OCI-LY1 (cell line): ENCODE measurements around the gene ALDH3B1.

Experiments used
- H2AFZ ChIP-seq: fragments of 200-600 bp; sonication (generic), shearing (Covaris generic); 2 replicates; pipeline ENCODE4 v1.6.0; 2014; ENCODE audit warnings: antibody characterized with exemption, mild to moderate bottlenecking, low read length
- H3F3A ChIP-seq: fragments of 200-600 bp; sonication (generic), shearing (Covaris generic); 2 replicates; pipeline ENCODE4 v1.6.0; 2014; ENCODE audit warnings: mild to moderate bottlenecking, antibody characterized with exemption, low read length, moderate library complexity; ENCODE audit not compliant: insufficient read depth
- H3K27ac ChIP-seq: fragments of 200-600 bp; sonication (generic); 2 replicates; pipeline ENCODE4 v1.5.1; 2014; ENCODE audit warnings: low read length, mixed run types, mild to moderate bottlenecking, low read depth; ENCODE audit not compliant: poor library complexity, severe bottlenecking
- H3K27me3 ChIP-seq: fragments of 200-600 bp; sonication (generic); 2 replicates; pipeline ENCODE4 v1.6.0; 2014; ENCODE audit warnings: antibody characterized with exemption, mild to moderate bottlenecking, low read length, moderate library complexity; ENCODE audit not compliant: insufficient read depth
- H3K36me3 ChIP-seq: fragments of 200-600 bp; sonication (generic); 2 replicates; pipeline ENCODE4 v1.6.1; 2014; ENCODE audit warnings: mild to moderate bottlenecking, antibody characterized with exemption, low read length, moderate library complexity, mixed read lengths; ENCODE audit not compliant: insufficient read depth
- H3K4me1 ChIP-seq: fragments of 200-600 bp; sonication (generic); 2 replicates; pipeline ENCODE4 v1.5.1; 2014; ENCODE audit warnings: mild to moderate bottlenecking, low read length, moderate library complexity; ENCODE audit not compliant: insufficient read depth, severe bottlenecking
- H3K4me2 ChIP-seq: fragments of 200-600 bp; sonication (generic), shearing (Covaris generic); 2 replicates; pipeline ENCODE4 v1.6.1; 2014; ENCODE audit warnings: low read length
- H3K4me3 ChIP-seq: fragments of 200-600 bp; sonication (generic); 2 replicates; pipeline ENCODE4 v1.5.1; 2014; ENCODE audit warnings: low read length, low read depth, mild to moderate bottlenecking, mixed read lengths; ENCODE audit not compliant: poor library complexity, severe bottlenecking
- H3K79me2 ChIP-seq: fragments of 200-600 bp; shearing (Covaris generic); 2 replicates; pipeline ENCODE4 v1.6.1; 2016; ENCODE audit warnings: mixed run types, low read length, mixed read lengths; ENCODE audit not compliant: insufficient read depth
- H3K9ac ChIP-seq: fragments of 200-600 bp; sonication (generic), shearing (Covaris generic); 2 replicates; pipeline ENCODE4 v1.6.1; 2014; ENCODE audit warnings: mild to moderate bottlenecking, low read length, mixed read lengths
- H3K9me2 ChIP-seq: fragments of 200-600 bp; sonication (generic), shearing (Covaris generic); 2 replicates; pipeline ENCODE4 v1.6.1; 2014; ENCODE audit warnings: low read depth, mild to moderate bottlenecking, low read length, mixed read lengths
- H3K9me3 ChIP-seq: fragments of 200-600 bp; shearing (Covaris generic); 2 replicates; pipeline ENCODE4 v1.6.1; 2014; ENCODE audit warnings: low read length, mixed read lengths
- H4K20me1 ChIP-seq: fragments of 200-600 bp; sonication (generic), shearing (Covaris generic); 2 replicates; pipeline ENCODE4 v1.6.0; 2016; ENCODE audit warnings: mild to moderate bottlenecking, low read length; ENCODE audit not compliant: insufficient read depth
- CTCF ChIP-seq: fragments of 200-600 bp; sonication (generic), shearing (Covaris generic); IDR thresholded peaks from 2 replicates; pipeline ENCODE4 v1.5.1; 2017; ENCODE audit warnings: mild to moderate bottlenecking, antibody characterized with exemption, low read length, moderate library complexity, mixed read lengths
- EZH2 ChIP-seq: fragments of 200-600 bp; sonication (generic), shearing (Covaris generic); IDR thresholded peaks from 2 replicates; pipeline ENCODE4 v1.8.0; 2017; ENCODE audit warnings: borderline replicate concordance, mixed run types, mild to moderate bottlenecking, antibody characterized with exemption, low read length, moderate library complexity, mixed read lengths

Gene ALDH3B1

GRCh38 chr11:68018730-68019190 lies 8.6 kb downstream of the ALDH3B1 start:
- no peak overlapping the region for H3K27ac ChIP-seq
- peaks cover 5% of the 10 kb centered on the region for H3K27me3 ChIP-seq
- H2AFZ ChIP-seq, result no peak overlapping the region
- no peaks in the 10 kb centered on the region for H4K20me1 ChIP-seq
- no peak overlapping the region for H3K4me3 ChIP-seq
- no peaks in the 10 kb centered on the region for H3F3A ChIP-seq
- TF ChIP-seq CTCF (no peak), EZH2 (no peak)
- H3K4me1 ChIP-seq, result no peaks in the 10 kb centered on the region
- no peaks in the 10 kb centered on the region for H3K9me3 ChIP-seq
- no peak overlapping the region for H3K9ac ChIP-seq
- no peaks in the 10 kb centered on the region for H3K36me3 ChIP-seq
- H3K4me2 ChIP-seq, result no peak overlapping the region
- no peaks in the 10 kb centered on the region for H3K79me2 ChIP-seq
- H3K9me2 ChIP-seq, result no peaks in the 10 kb centered on the region

DNA sequence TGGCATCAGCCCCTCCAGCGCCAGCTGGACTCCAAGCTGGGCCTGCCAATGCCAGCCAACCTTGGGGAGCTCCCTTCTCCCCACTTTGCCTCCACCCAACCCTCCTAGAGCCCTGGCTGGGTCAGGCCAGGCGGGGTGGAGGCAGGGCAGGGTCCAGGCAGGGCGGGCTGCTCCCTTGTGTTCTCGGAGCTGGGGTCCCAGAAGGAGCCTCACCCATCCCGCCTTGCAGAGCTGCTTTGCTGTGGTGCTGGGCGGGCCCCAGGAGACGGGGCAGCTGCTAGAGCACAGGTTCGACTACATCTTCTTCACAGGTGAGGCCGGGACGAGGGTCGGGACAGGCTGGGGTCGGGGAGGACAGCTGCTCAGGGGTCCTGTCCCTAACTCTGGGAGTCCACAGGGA lies 9.4 kb downstream of the ALDH3B1 start:
- H3K9me3 ChIP-seq, result no peaks in the 10 kb centered on the region
- no peak overlapping the region for H3K4me2 ChIP-seq
- no peaks in the 10 kb centered on the region; the same call in 1 of the 2 replicates for H3K36me3 ChIP-seq
- H3F3A ChIP-seq, result no peaks in the 10 kb centered on the region
- peaks cover 5% of the 10 kb centered on the region for H3K27me3 ChIP-seq
- no peak overlapping the region for H3K4me3 ChIP-seq
- H3K9ac ChIP-seq, result no peak overlapping the region
- H4K20me1 ChIP-seq, result no peaks in the 10 kb centered on the region
- TF ChIP-seq CTCF, result no peak
- TF ChIP-seq EZH2, result no peak
- H2AFZ ChIP-seq, result no peak overlapping the region
- H3K27ac ChIP-seq, result no peak overlapping the region
- no peaks in the 10 kb centered on the region for H3K79me2 ChIP-seq
- no peaks in the 10 kb centered on the region for H3K4me1 ChIP-seq
- no peaks in the 10 kb centered on the region for H3K9me2 ChIP-seq

DNA sequence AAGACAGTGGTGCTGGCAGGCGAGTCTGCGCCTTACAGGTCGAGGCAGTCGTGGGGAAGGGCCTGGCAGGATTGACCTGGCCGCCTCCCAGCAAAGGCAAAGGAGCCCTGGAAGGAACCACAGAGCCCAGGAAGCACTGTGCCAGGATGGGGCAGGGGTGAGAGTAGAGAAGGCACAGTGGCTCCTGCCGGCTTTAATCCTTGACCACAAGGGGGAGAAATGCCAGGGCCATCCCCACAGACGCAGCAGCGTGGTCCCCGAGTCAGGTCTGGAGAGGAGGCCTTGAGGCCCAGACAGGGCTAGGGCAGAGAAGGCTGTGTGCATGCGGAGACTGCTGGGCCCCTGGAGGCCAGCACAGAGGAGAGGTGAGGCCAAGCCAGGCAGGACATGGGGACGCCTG lies 10.4 kb downstream of the ALDH3B1 start:
- Histone ChIP-seq H3K4me1 (no peaks in the 10 kb centered on the region), H3K9me3 (no peaks in the 10 kb centered on the region), H3F3A (no peaks in the 10 kb centered on the region), H3K9me2 (no peaks in the 10 kb centered on the region), H3K9ac (no peak overlapping the region), H2AFZ (no peak overlapping the region), H3K36me3 (no peaks in the 10 kb centered on the region; the same call in 1 of the 2 replicates), H3K4me2 (no peak overlapping the region), H3K4me3 (no peak overlapping the region), H3K27me3 (peaks cover 5% of the 10 kb centered on the region), H3K27ac (no peak overlapping the region), H4K20me1 (no peaks in the 10 kb centered on the region), H3K79me2 (no peaks in the 10 kb centered on the region)
- no peak for TF ChIP-seq EZH2
- no peak; the same call in 1 of the 2 replicates for TF ChIP-seq CTCF
